ENCODE measurements around the gene AOC1.

AOC1 gene

DNA sequence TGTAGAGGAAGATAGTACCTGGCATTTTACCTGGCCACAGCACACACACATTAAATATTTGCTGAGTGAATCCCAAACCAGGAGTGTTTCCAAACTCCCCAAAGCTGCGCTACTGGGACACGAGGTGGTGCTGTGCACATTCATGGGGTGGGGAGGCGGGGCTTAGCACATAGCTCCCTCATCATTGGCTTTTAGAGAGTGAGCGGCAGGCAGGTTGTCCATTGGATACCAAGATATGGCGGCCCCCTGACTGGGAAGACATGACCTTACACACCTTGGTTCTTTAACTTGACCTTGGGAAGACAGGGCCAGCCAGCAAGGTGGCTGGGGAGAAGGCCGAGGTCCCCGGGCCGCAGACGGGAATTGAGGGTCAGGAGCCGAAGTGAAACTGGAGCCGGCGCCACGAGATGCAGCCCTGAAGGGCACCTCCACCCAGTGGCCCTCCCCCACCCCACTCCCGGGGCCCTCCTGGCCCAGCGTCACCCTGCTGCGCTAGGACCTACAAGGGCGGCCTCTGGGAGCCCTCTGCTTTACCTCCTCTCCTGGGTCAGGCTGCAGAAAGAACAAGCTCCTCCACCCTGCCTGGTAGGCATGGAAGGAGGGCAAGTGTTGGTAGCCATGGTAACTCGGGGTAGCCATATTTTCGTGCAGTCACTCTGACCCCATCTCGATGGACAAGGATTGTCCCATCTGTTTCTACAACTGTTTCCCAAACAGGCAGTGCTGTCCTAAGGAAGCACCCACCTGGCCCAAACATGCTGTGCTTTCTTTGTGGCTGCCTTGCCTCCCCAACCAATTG, 27.7 kb upstream of the AOC1 start:
- TF ChIP-seq, protein P1, sequence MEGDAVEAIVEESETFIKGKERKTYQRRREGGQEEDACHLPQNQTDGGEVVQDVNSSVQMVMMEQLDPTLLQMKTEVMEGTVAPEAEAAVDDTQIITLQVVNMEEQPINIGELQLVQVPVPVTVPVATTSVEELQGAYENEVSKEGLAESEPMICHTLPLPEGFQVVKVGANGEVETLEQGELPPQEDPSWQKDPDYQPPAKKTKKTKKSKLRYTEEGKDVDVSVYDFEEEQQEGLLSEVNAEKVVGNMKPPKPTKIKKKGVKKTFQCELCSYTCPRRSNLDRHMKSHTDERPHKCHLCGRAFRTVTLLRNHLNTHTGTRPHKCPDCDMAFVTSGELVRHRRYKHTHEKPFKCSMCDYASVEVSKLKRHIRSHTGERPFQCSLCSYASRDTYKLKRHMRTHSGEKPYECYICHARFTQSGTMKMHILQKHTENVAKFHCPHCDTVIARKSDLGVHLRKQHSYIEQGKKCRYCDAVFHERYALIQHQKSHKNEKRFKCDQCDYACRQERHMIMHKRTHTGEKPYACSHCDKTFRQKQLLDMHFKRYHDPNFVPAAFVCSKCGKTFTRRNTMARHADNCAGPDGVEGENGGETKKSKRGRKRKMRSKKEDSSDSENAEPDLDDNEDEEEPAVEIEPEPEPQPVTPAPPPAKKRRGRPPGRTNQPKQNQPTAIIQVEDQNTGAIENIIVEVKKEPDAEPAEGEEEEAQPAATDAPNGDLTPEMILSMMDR (IDR thresholded peaks at IDR 0.05; ENCODE audit: low read depth, low read length, missing control alignments) = no peak
- no peak for DNase-seq (ENCODE audit: extremely low read depth, low read depth)
- H3K4me3 ChIP-seq (replicated peaks; ENCODE audit: low read depth, low read length) = no peak overlapping the region

DNA sequence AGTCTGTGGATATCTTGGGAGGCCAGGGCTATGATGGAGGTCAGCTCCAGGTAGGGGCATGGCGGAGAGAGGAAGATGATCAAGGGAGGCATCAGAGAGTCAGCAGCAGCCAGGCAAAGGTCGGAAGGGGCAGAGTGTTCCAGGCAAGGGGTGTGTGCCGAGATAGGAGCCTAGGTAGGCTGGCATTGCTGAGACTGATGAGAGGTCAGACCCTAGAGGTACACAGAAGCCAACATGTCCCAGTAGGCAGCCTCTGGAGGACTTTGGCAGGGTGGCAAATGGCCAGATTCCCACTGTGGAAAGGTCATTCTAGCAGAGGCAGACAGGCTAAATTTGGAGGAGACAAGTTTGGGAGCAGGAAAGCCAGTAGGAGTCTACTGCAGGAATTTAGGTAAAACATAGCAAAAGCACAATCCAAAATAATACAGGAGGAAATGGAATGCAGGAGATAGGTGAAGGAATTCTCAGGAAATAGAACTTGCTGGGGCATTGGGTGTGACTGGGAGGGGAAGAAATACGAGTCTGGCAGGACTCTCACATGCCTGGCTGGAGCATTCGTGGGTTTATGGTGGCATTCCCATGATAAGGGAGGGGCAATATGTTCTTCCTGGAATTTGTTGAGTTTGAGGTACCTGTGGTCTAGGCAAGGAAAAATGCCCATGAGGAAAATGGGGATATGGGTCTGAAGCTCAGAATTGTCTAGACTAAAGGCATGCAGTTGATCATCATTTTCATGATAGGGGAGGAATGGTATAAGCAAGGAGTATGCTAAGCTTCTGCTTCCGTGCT, 26.1 kb upstream of the AOC1 start:
- TF ChIP-seq, protein P1 (IDR thresholded peaks at IDR 0.05; ENCODE audit: low read depth, low read length, missing control alignments) = no peak
- no peak for DNase-seq (ENCODE audit: extremely low read depth, low read depth)
- no peak overlapping the region for H3K4me3 ChIP-seq (replicated peaks; ENCODE audit: low read depth, low read length)

DNA sequence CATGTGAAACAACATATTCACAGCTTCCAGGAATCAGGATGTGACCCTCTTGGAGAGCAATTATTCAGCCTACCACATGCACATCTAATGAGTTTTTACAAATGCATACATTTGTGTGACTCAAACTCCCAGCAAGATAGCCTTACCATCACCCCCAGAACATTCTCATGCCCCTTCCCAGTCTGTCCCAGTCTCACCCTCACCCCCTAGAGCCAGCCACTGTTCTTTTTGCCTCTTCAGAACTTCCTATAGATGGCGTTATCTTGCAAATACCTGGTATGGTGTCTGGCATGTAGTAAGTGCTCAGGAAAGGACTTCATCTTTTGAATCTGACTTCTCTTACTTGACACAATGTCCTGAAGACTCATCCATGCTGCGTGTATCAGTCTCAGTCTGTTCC, 23.9 kb upstream of the AOC1 start:
- DNase-seq (ENCODE audit: extremely low read depth, low read depth) = no peak
- TF ChIP-seq, protein P1 (IDR thresholded peaks at IDR 0.05; ENCODE audit: low read depth, low read length, missing control alignments) = no peak
- no peak overlapping the region for H3K4me3 ChIP-seq (replicated peaks; ENCODE audit: low read depth, low read length)

DNA sequence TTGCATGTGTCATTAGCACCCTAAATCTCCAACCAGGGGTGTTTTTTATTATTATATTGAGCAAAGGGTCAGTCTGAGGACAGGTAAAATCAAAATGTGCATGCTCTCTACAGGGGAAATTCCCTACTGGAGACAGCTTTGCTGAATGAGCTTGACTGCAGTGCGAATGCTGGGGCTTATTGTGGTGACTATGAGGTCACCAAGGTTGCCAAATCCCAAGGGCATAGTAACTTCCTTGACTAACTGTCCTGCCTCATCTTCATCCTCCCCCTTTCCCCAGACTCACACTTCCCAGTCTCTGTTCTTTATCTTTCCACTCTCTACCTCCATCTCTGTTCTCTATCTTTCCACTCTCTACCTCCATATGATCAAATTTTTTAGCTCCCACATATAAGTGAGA, 22.9 kb upstream of the AOC1 start:
- no peak overlapping the region for H3K4me3 ChIP-seq (replicated peaks; ENCODE audit: low read depth, low read length)
- DNase-seq (ENCODE audit: extremely low read depth, low read depth) = no peak
- TF ChIP-seq, protein P1 (IDR thresholded peaks at IDR 0.05; ENCODE audit: low read depth, low read length, missing control alignments) = no peak

DNA sequence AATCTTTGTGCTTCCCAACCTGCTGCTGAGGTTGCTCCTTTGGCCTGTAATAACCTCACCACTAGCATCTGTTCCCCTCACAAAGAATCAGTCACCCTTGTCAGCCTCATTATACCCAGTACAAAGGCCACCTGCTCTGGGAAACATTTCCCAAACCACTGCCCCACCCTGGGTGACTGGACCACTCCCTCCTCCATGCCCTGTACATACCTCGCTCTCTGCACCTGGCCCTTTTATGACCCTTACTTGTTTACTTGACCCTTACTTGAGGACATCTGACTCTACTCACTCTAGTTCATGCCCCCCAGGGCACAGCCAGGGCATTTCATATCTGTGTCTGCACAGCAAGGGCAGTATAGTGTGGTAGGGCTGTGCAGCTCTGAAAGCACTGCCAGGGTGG, 21.4 kb upstream of the AOC1 start:
- TF ChIP-seq, protein P1 (IDR thresholded peaks at IDR 0.05; ENCODE audit: low read depth, low read length, missing control alignments) = no peak
- H3K4me3 ChIP-seq (replicated peaks; ENCODE audit: low read depth, low read length) = no peak overlapping the region
- DNase-seq (ENCODE audit: extremely low read depth, low read depth) = no peak

DNA sequence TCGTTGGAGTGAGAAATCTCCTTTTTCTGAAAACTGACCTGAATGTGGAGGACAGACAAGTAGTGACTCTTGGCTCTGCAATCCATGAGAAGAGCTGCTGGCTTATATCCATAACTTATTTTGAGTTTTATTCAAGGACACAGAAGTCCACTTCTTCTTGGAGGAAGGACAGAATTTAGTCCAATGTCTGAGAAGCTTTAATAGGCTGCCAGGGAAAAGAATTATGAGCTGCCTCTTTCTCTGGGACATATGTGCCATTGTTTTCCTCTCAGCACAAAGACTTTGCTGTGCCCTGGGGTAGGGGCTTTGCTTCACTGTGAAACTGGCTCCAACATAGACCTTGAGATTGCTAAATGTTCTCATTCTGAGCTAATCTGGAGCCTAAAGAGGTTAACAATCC, 20.5 kb upstream of the AOC1 start:
- TF ChIP-seq, protein P1 (IDR thresholded peaks at IDR 0.05; ENCODE audit: low read depth, low read length, missing control alignments) = no peak
- no peak for DNase-seq (ENCODE audit: extremely low read depth, low read depth)
- no peak overlapping the region for H3K4me3 ChIP-seq (replicated peaks; ENCODE audit: low read depth, low read length)

Data from HFF-Myc (cell line).